ENCODE measurements around the gene TEKT3.

Gene TEKT3

GRCh38 chr17:15270628-15271381, 70.6 kb downstream of the TEKT3 start:
- H3K27ac ChIP-seq, result peak overlapping the region in 1 of 21 experiments; percentile 78
- no peak overlapping the region for H3K4me3 ChIP-seq

- H3K27ac ChIP-seq, result no peak overlapping the region
- no peak overlapping the region for H3K4me3 ChIP-seq
These were observed 71.7 kb downstream of the TEKT3 start for GRCh38 chr17:15269780-15270089.

GRCh38 chr17:15269087-15269779, 72.2 kb downstream of the TEKT3 start:
- no peak overlapping the region for H3K27ac ChIP-seq
- no peak overlapping the region for H3K4me3 ChIP-seq

- Histone ChIP-seq H3K4me3 (no peak overlapping the region), H3K27ac (no peak overlapping the region)
These were observed 72.9 kb downstream of the TEKT3 start for GRCh38 chr17:15268461-15268860.

- Histone ChIP-seq H3K4me3 (no peak overlapping the region), H3K27ac (no peak overlapping the region)
These were observed 73.4 kb downstream of the TEKT3 start for GRCh38 chr17:15267996-15268395.

GRCh38 chr17:15266325-15267125, 74.9 kb downstream of the TEKT3 start:
- H3K4me3 ChIP-seq, result no peak overlapping the region
- H3K27ac ChIP-seq, result no peak overlapping the region

GRCh38 chr17:15265131-15265530, 76.3 kb downstream of the TEKT3 start, which contains the start of gene PMP22:
Gene PMP22 (minus strand): TSS chr17:15265326. CDS start chr17:15260727, 4,599 bp downstream.
- H3K27ac ChIP-seq, result peak within 1 kb of the TSS in 9 of 21 experiments; percentile 2 to 51 (median 34)
- peak within 1 kb of the TSS; percentile 0 to 52 (median 23) for H3K4me3 ChIP-seq

GRCh38 chr17:15264542-15264941, 76.9 kb downstream of the TEKT3 start:
- H3K27ac ChIP-seq, result peak overlapping the region in 9 of 21 experiments; percentile 2 to 51 (median 34)
- H3K4me3 ChIP-seq, result peak overlapping the region; percentile 0 to 52 (median 23)

- Histone ChIP-seq H3K4me3 (peak overlapping the region in 5 of 7 experiments; percentile 37 to 52 (median 47)), H3K27ac (peak overlapping the region in 14 of 21 experiments; percentile 78 to 96 (median 88))
These were observed 77.7 kb downstream of the TEKT3 start for GRCh38 chr17:15263680-15264079.

- H3K27ac ChIP-seq, result peak overlapping the region; percentile 71 to 96 (median 87)
These were observed 78.2 kb downstream of the TEKT3 start for GRCh38 chr17:15263206-15263579.

GRCh38 chr17:15262291-15263205, 78.8 kb downstream of the TEKT3 start:
- H3K4me3 ChIP-seq, result peak overlapping the region; percentile 37 to 52 (median 47)
- peak overlapping the region; percentile 72 to 96 (median 87) for H3K27ac ChIP-seq

More at GRCh38 chr17:15263206-15263579, 78.2 kb downstream of the TEKT3 start:
- peak overlapping the region; percentile 37 to 52 (median 47) for H3K4me3 ChIP-seq

GRCh38 chr17:15261802-15262290, 79.6 kb downstream of the TEKT3 start:
- Histone ChIP-seq H3K27ac (peak overlapping the region; percentile 65 to 96 (median 87)), H3K4me3 (peak overlapping the region; percentile 37 to 52 (median 47))

- H3K27ac ChIP-seq, result peak overlapping the region; percentile 65 to 96 (median 87)
These were observed 80.1 kb downstream of the TEKT3 start for GRCh38 chr17:15261258-15261801.

GRCh38 chr17:15260376-15261257, 80.8 kb downstream of the TEKT3 start:
- peak overlapping the region; percentile 37 to 52 (median 47) for H3K4me3 ChIP-seq
- peak overlapping the region; percentile 28 to 96 (median 87) for H3K27ac ChIP-seq

More at GRCh38 chr17:15261258-15261801, 80.1 kb downstream of the TEKT3 start:
- H3K4me3 ChIP-seq, result peak overlapping the region; percentile 37 to 52 (median 47)

GRCh38 chr17:15257796-15258512, 83.4 kb downstream of the TEKT3 start:
- Histone ChIP-seq H3K4me3 (no peak overlapping the region), H3K27ac (peak overlapping the region in 11 of 21 experiments; percentile 2 to 66 (median 32))

GRCh38 chr17:15257258-15257788, 84.1 kb downstream of the TEKT3 start:
- Histone ChIP-seq H3K27ac (peak overlapping the region in 13 of 21 experiments; percentile 2 to 66 (median 28)), H3K4me3 (peak overlapping the region in 3 of 7 experiments; percentile 4 to 13 (median 9))
